Activated T-cell treated with anti-CD3 and anti-CD28 coated beads, Interleukin-2, amount 50 U/mL, for 48 hours (primary cell): Measurements from ENCODE around the gene CSPG4.
"Not testable (repeated sequence)": the region's sequence is repeated elsewhere in the genome, so short reads cannot be mapped to it uniquely, and the experiment has no call there.

ENCODE experiments used
- DNase-seq, 2 experiments: peaks; one replicate each; pipeline ENCODE4 v3.0.0-alpha.2; 2020

The CSPG4 gene

DNA sequence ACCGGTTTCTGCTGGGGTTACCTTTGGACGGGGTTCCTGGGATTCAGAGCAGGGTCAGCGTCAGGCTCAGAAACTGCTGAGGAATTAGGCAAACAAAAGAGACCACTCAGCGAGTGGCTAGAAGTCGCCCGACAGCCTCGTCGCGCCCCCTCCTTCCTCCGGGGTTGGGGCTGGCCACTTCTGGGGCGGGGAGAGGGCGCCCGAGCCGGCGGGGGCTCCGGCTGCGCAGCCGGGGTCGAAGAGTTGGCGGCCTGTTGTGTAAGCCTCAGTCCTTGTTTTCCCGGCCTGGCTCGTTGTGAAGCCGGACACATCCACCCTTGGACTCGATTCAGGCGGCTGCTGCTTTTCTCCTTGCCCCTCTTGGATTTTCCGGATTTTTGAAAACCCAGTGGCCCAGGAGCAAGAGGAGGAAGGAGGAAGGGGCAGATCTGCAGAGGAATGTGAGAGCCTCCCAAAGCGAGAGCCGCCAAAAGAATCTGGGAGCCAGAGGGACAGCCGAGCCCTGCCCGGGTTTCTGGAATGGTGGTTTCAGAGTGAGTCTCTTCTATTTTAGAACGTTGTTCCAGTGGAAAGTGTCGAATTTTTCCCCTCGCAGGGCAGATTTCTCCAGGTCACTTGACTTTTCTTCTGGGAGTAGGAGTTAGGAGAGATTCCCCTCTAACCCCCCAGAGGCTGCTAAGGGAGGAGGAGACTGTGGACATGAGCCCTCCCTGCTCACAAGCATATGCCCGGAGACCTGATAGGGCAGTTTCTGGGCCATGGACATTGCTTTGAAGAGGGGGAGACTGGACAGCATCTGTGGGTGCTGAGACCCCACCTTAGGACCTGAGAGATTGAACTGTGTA, 64.3 kb downstream of the CSPG4 start:
- no peak for DNase-seq

- DNase-seq = peak; percentile 67 to 74
These were observed 65.1 kb downstream of the CSPG4 start, which contains the start of gene SNX33 for GRCh38 chr15:75647370-75648155. Gene SNX33 (plus strand): TSS chr15:75647912. CDS start chr15:75649103, 1,191 bp downstream.

- peak; percentile 40 to 42 for DNase-seq
These were observed 65.7 kb downstream of the CSPG4 start for GRCh38 chr15:75646944-75647364.

DNA sequence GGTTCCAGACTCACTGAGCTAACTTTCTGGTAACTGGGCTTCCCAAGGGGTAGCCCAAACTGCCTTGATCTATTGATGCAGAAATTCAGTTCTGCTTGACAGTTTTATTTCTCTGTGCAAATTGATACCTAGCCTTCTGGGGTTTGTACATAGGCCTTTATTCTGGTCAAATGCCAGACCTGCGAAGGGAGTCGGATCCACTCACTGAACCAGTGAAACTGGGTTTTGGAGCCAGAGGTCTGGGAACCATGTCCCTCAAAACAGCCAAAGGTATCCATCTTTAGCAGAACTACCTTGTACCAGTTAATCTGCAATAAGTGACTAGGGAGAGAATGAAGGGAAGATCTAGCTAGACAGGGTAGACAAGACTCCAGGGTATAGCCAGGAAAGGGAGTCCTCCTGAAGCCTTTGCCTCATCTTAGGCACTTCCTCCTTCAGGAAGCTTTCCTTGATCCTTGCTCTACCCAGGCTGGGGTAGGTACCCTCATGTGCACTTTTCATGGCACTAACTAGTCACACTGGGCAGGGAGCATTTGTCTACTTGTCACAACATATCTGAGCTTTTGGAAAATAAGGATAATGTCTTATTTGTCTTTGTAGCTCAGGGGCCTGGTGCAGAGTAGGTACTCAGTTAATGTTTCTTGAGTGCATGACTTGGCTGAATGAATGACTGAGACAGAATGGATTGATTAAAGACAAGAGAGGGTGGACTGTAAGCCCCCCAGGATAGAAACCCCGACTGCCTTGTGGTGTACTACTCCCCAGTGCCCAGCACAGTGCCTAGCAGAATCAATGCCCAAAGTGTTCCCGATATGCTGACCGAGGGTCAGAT, 66.3 kb downstream of the CSPG4 start:
- DNase-seq = no peak

DNA sequence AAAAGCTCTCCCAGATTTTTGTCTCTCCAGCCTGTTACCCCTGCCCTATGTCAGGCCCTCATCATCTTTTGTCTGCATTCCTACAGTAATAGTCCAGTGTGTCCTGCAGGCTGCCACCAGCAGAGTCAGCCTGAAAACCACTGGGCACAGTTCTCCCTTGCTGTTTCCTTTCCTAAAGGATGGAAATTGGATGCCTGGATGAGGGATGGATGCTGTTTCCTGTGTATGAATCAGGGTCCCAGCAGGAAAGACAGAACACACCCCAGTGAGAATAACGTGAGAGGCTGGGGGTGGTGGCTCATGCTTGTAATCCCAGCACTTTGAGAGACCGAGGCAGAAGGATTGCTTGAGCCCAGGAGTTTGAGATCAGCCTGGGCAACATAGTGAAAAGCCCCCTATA, 68.3 kb downstream of the CSPG4 start:
- DNase-seq = no peak

- DNase-seq = no peak
These were observed 71.0 kb downstream of the CSPG4 start for GRCh38 chr15:75641603-75642002.

DNA sequence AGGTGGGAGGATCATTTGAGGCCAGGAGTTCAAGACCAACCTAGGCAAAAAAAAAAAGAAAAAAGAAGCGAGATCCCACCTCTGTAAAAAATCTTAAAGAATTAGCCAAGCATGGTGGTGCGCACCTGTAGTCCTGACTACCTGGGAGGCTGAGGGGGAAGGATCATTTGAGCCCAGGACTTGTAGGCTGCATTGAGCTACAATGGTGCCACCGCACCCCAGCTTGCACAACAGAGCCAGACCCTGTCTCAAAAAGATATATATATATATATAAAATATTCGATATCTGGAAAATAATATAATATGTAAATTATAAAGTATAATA, 71.5 kb downstream of the CSPG4 start:
- DNase-seq = no peak

- peak; percentile 60 to 63 for DNase-seq
These were observed 72.0 kb downstream of the CSPG4 start for GRCh38 chr15:75640483-75641178.

DNA sequence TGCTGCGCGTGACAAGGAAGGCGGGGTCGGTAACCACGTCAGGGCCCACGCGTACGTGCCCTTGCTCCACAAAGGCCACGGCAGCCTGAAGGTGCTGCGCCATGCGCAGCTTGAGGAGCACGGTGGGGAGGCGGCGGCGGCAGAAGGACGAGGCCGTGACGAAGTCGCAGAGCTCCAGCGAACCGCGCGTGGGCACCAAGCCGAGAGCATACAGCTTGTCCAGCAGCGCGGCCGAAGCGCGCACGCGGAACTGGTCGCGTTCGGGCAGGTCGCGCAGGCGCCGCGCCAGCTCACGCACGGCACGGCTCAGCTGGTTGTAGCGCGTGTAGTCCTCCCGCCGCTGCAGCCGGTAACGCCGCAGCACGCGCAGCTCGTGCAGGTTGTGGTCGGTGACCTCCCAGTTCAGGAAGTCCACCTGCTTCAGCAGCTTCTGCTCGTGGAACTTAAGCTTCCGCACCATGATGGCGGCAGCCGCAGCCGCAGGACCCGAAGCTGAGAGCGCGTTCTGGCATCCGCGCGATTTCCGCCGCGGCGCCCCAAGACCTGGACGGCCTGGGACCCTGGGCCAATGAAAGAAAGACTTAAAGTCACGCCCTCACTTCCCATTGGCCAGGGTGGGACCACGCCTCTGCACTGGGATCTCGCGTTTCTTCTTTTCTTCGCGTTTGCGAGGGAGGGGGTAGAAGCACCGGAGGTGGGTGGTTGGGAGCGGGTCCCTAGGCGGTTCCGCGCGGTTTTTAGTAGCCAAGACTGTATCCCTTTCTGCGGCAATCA, 72.8 kb downstream of the CSPG4 start, which contains the start of gene IMP3:
Gene IMP3, minus strand, starts transcription at position 516 of the 774 bp plus-strand sequence. Its CDS starts 56 bp downstream, at position 460.
- peak; percentile 95 for DNase-seq

DNA sequence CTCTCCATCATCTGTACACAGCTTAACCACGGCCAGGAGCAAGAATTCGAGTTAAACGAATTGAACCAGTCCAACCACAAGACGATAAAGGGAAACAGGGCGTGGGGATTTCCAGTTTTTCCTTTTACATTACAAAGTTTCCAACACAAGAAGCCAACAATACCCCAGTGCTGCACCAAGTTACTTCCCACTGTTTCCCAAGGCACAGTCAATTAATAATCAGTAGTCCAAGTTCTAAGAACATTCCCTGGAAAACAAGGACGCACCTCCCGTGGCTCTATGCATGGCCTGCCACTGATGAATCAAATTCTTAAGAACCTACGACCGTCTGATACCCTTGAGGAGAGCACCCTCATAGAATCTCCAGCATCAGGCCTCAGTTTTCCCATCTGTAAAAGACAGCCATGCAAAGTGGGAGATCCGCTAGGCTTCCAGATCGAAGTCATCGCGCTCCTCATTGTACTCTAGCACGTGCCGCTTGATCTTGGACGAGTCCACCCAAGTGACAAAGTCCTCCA, 73.4 kb downstream of the CSPG4 start:
- no peak for DNase-seq

DNA sequence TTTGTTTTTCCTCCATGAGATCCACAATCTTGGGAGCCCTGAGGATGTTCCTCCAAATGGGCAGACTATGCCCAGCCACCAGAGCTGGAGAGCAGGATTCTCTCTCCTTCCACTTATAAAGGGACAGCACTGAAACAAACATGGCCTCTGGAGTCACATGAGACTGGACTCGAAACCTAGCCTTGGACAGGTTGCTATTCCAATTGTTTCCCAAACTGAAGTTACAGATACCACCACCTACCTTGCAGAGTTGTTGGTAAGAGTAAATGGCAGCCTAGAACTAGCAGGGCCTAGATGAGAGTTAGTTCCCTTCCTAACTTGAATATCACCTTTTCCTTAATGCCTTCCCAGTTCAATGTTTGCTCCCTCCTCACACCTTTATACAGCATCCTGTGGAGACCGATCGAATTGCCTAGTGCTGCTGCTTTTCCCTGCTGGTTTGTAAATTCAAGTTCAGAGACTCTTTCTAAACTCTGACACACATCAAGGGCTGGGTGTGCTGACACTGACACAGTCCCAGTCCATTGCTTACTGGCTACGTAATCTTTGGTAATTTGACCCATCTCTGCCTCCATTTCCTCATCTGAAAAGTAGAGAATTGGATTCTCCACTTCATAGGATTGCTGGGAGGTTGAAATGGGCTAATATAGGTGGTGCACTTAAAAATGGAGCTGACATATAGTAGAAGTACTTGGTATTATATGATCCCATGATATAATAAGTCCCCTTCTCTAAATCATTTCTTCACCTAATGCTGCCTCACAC, 75.2 kb downstream of the CSPG4 start:
- DNase-seq = no peak

- no peak for DNase-seq
These were observed 76.6 kb downstream of the CSPG4 start for GRCh38 chr15:75636026-75636425.

GRCh38 chr15:75633922-75634321, 78.7 kb downstream of the CSPG4 start:
- not testable (repeated sequence) for DNase-seq

DNA sequence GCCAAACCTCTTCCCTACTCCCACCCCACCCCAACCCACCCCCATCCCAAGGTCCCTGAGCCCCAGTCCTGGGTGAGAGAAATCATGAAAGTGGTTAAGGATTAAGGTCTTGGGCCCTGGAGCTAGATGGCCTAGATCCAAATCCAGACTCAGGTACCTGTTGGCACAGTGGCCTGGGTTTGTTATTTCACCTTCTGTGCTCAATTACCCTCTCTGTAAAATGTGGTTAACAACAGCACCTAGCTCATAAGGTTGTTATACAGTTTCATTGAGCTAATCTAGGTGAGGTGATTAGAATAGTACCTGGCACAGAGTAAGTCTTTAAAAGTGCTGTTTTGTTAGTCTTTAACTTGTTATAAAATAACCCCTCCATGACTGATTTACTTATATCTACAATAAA, 80.7 kb downstream of the CSPG4 start:
- no peak for DNase-seq

- peak; percentile 95 to 96 for DNase-seq
These were observed 86.9 kb downstream of the CSPG4 start, which contains the start of gene SNUPN for GRCh38 chr15:75625542-75626347. Gene SNUPN (minus strand): TSS chr15:75625725. CDS start chr15:75621051, 4,674 bp downstream.
